PC-9 (cell line): Measurements from ENCODE around the gene KIF11. TPM values are rescaled to one million over a fixed set of nuclear protein-coding genes. Genes with fewer than 3 reads are reported as not detected.

Source experiments
- BruUV-seq: library from RNA; stranded (reverse); fragments of 400-500 nt; replicated peaks from 2 replicates; lab custom pipeline; 2021; lab: Mats Ljungman, UMichigan
- CTCF ChIA-PET: fragments of 300-600 bp; sonication (Branson Sonifier 250); formaldehyde crosslinking; loops from one replicate; lab custom pipeline; 2022; ENCODE audit warnings: antibody characterized with exemption; lab: Charles Lee
- POLR2A ChIA-PET: fragments of 300-600 bp; sonication (Branson Sonifier 250); formaldehyde crosslinking; loops from one replicate; lab custom pipeline; 2022; ENCODE audit warnings: antibody characterized with exemption; ENCODE audit not compliant: unreplicated experiment; lab: Charles Lee
- DNase-seq, 2 experiments: peaks; one replicate each; pipeline versions ENCODE4 v3.0.0 to v3.0.0-alpha.2; 2015 to 2022; ENCODE audit warnings: mixed read lengths in 1 of 2
- H2AFZ ChIP-seq: fragments of 200-600 bp; sonication (generic); 2 replicates; pipeline ENCODE4 v1.8.1; 2017; ENCODE audit warnings: antibody characterized with exemption
- H3F3A ChIP-seq: fragments of 200-600 bp; sonication (generic); 2 replicates; pipeline ENCODE4 v1.8.1; 2017; ENCODE audit warnings: antibody characterized with exemption, mild to moderate bottlenecking, low read depth; ENCODE audit not compliant: insufficient read depth
- H3K27ac ChIP-seq: fragments of 200-600 bp; sonication (generic); 2 replicates; pipeline ENCODE4 v1.6.1; 2016; ENCODE audit warnings: mixed run types
- H3K27me3 ChIP-seq: fragments of 200-600 bp; sonication (generic); 2 replicates; pipeline ENCODE4 v1.6.1; 2016; ENCODE audit warnings: low read depth, mixed run types; ENCODE audit not compliant: insufficient read depth
- H3K36me3 ChIP-seq: fragments of 200-600 bp; sonication (generic); 2 replicates; pipeline ENCODE4 v1.6.1; 2016; ENCODE audit warnings: low read depth, mixed run types
- H3K4me1 ChIP-seq: fragments of 200-600 bp; sonication (generic); replicated peaks from 2 replicates; pipeline ENCODE4 v1.6.1; 2016; ENCODE audit warnings: mixed run types; ENCODE audit not compliant: insufficient read depth
- H3K4me2 ChIP-seq: fragments of 200-600 bp; sonication (generic); 2 replicates; pipeline ENCODE4 v1.6.1; 2017; ENCODE audit warnings: mixed run types
- H3K4me3 ChIP-seq: fragments of 200-600 bp; sonication (generic); 2 replicates; pipeline ENCODE4 v1.6.1; 2016; ENCODE audit warnings: mixed run types
- H3K79me2 ChIP-seq: fragments of 200-600 bp; sonication (generic); 2 replicates; pipeline ENCODE4 v1.6.1; 2017; ENCODE audit warnings: low read depth, mixed run types
- H3K9me2 ChIP-seq: fragments of 200-600 bp; sonication (generic); 2 replicates; pipeline ENCODE4 v1.8.1; 2017; ENCODE audit warnings: mild to moderate bottlenecking; ENCODE audit not compliant: insufficient read depth
- H3K9me3 ChIP-seq: fragments of 200-600 bp; sonication (generic); 2 replicates; pipeline ENCODE4 v1.8.1; 2016; ENCODE audit warnings: low read depth; ENCODE audit not compliant: insufficient read depth
- H4K20me1 ChIP-seq: fragments of 200-600 bp; sonication (generic); 2 replicates; pipeline ENCODE4 v1.8.1; 2017; ENCODE audit not compliant: insufficient read depth
- CTCF ChIP-seq: fragments of 200-600 bp; sonication (generic); conservative IDR thresholded peaks from 2 replicates; pipeline ENCODE4 v1.6.1; 2017; ENCODE audit warnings: mixed run types, antibody characterized with exemption, mild to moderate bottlenecking, moderate library complexity
- EZH2 ChIP-seq: fragments of 200-600 bp; sonication (generic); IDR thresholded peaks from 2 replicates; pipeline ENCODE4 v1.8.0; 2017; ENCODE audit warnings: antibody characterized with exemption, low read depth
- intact Hi-C: fragments of 100-400 bp; cut with micrococcal nuclease; formaldehyde crosslinking; loops from one replicate; pipeline ENCODE4 v1.10.0; 2022; ENCODE audit not compliant: unreplicated experiment
- total RNA-seq: library from RNA; stranded (reverse); gene quantifications from 2 replicates; pipeline ENCODE4 v1.2.3, GENCODE V29; 2021

KIF11 gene
- total RNA-seq, 1 experiment from 2014 or later = 35.7 TPM

DNA sequence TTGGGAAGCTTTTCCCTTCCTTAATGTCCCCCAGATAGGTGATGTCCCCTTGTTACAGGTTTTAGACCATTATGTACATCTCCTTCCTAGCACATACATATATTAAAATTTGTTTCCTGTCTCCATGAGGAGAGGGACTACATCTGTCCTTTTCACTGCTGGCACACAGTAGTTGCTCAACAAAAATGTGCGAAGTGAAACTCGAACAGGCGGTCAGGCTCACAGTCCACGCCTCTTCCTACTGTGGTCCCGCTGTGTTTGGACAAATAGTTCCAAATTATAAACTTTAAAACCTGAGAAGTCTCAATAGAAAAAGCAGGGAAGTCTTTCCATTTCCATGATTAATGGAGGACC, 95.6 kb downstream of the KIF11 start:
- H3K27ac ChIP-seq = no peak overlapping the region
- H3K27me3 ChIP-seq = no peaks in the 10 kb centered on the region
- no TSS peak for BruUV-seq
- H3K4me1 ChIP-seq = peaks cover 9% of the 10 kb centered on the region; the same call in 1 of the 2 replicates
- no peaks in the 10 kb centered on the region for H3K36me3 ChIP-seq
- H2AFZ ChIP-seq = no peak overlapping the region
- ChIA-PET POLR2A (interaction anchor here (0.5 kb wide), 1 partner anchor 656 kb away, joined by 6 read pairs; no protein-coding TSS in a partner anchor), CTCF (no interaction called here)
- peaks cover 8% of the 10 kb centered on the region for H3K79me2 ChIP-seq
- DNase-seq = no peak
- H4K20me1 ChIP-seq = no peaks in the 10 kb centered on the region
- no peak overlapping the region for H3K4me3 ChIP-seq
- no peaks in the 10 kb centered on the region for H3K9me3 ChIP-seq
- intact Hi-C loops = no loop called here
- H3K4me2 ChIP-seq = no peak overlapping the region
- no peaks in the 10 kb centered on the region for H3K9me2 ChIP-seq
- TF ChIP-seq EZH2 (no peak), CTCF (no peak)
- no peaks in the 10 kb centered on the region for H3F3A ChIP-seq

DNA sequence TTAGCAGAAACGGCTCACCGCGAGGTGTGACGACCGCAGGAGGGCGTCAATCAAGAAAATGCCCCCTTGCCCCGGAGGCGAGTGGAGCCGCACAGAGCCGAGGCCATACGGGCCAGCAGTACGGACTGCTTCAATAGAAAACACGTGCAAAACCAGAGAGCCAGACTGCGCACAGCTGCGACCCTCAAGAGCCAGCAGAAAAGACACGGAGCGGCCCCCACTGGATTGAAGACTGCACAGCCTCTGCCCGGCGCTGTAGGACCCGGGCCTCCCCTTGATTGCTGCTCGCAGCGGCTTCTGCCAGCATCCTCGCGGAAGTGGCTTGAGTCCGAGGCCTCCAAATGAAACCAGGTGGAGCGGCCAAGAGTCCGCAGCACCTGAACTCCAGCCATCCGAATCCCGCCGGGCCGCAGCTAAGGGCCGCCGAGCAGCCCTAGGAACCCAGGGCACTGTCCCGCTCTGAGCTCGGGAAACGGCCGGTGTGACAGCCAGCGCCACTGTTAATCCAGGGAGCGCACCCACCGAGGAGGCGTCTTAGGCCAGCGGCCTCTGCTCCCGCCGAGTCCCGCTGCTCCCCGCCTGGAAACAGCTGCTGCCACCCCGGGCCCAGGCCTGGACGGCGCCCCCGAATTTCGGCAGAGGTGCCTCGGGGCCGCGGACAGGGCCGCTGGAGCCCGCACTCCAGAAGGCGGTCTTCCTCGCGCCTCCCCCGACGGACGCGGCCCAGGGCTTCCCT, 96.2 kb downstream of the KIF11 start:
- intact Hi-C loops = no loop called here
- DNase-seq = no peak
- Histone ChIP-seq H3K27ac (no peak overlapping the region), H3K4me3 (peak overlapping the region; percentile 33; the same call in 1 of the 2 replicates), H3K36me3 (no peaks in the 10 kb centered on the region), H3K9me3 (no peaks in the 10 kb centered on the region), H3K9me2 (no peaks in the 10 kb centered on the region), H3K27me3 (no peaks in the 10 kb centered on the region), H2AFZ (0 out of 2 replicates have a peak overlapping the region, but pooled peaks have one; percentile 52), H3K79me2 (peaks cover 8% of the 10 kb centered on the region), H3K4me1 (peaks cover 9% of the 10 kb centered on the region; the same call in 1 of the 2 replicates), H3F3A (no peaks in the 10 kb centered on the region), H4K20me1 (no peaks in the 10 kb centered on the region), H3K4me2 (peak overlapping the region; percentile 60)
- ChIA-PET CTCF (interaction anchor here (1.3 kb wide), 1 partner anchor 159 kb away, joined by 4 read pairs; the partner anchor contains the start of gene EXOC6), POLR2A (interaction anchor here (0.5 to 0.6 kb wide), 4 partner anchors 98 to 1450 kb away, joined by 4 to 12 read pairs (median 5); no protein-coding TSS in a partner anchor)
- TF ChIP-seq EZH2 (no peak), CTCF (no peak)
- BruUV-seq = TSS peak; percentile 51

DNA sequence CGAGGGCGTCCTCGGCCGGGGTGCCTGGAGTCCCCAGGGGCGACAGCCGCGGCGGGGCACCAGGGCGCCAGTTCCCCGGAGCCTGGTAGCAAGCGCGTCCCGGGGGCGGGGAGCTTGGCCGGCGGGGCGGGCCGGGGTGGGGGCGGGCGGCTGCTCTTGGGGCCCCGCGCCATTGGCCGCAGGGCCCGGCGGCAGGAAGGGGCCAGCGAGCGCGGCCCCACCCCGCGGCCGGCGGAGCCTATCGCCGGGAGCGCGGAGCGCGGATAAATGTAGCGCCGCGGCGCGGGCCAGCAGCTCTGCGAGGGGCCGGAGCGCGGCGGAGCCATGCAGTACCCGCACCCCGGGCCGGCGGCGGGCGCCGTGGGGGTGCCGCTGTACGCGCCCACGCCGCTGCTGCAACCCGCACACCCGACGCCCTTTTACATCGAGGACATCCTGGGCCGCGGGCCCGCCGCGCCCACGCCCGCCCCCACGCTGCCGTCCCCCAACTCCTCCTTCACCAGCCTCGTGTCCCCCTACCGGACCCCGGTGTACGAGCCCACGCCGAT, 96.8 kb downstream of the KIF11 start, which contains the start of gene HHEX:
HHEX (plus strand) TSS at position 293 of the 548 bp plus-strand sequence; CDS start at position 325, 32 bp downstream.
- CTCF ChIA-PET = interaction anchor here (1.3 kb wide), 1 partner anchor 158 kb away, joined by 4 read pairs; the partner anchor contains the start of gene EXOC6
- POLR2A ChIA-PET = interaction anchor here (0.5 to 0.6 kb wide), 3 partner anchors 98 to 1450 kb away, joined by 4 to 12 read pairs (median 4); no protein-coding TSS in a partner anchor
- H3K79me2 ChIP-seq = peaks cover 8% of the 10 kb centered on the region
- H3K36me3 ChIP-seq = no peaks in the 10 kb centered on the region
- no peaks in the 10 kb centered on the region for H4K20me1 ChIP-seq
- intact Hi-C loops = loop anchor here (5.0 kb wide), 1 partner anchor 153 kb away; no protein-coding TSS in a partner anchor
- H3K9me3 ChIP-seq = no peaks in the 10 kb centered on the region
- H3K4me3 ChIP-seq = peak within 1 kb of the TSS; percentile 83
- H3K27me3 ChIP-seq = no peaks in the 10 kb centered on the region
- peak within 1 kb of the TSS; percentile 79 for H3K4me2 ChIP-seq
- BruUV-seq = no TSS peak
- H3K27ac ChIP-seq = no peak within 1 kb of the TSS
- H3F3A ChIP-seq = no peaks in the 10 kb centered on the region
- TF ChIP-seq EZH2 (no peak), CTCF (no peak)
- peak within 1 kb of the TSS; percentile 97 for H2AFZ ChIP-seq
- peak; percentile 48 to 61 for DNase-seq
- peaks cover 9% of the 10 kb centered on the region; the same call in 1 of the 2 replicates for H3K4me1 ChIP-seq
- no peaks in the 10 kb centered on the region for H3K9me2 ChIP-seq
